ENCODE results near the gene SMG6.

DNA sequence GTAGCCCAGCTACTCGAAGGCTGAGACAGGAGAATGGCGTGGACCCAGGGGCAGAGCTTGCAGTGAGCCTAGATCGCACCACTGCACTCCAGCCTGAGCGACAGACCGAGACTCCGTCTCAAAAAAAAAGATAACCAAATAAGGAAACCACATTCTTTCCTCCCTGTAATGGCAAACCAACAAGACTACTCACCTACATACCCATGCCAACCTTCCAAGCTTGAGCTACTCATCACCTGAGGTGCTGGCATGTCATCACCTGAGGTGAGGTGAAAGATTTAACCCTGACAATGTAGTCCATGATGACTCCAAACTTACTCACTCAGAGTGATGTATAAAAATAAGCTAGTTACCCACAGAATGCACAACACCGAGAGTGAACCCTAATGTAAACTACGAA is 85.2 kb downstream of the SMG6 start:
- TF ChIP-seq, protein P1, sequence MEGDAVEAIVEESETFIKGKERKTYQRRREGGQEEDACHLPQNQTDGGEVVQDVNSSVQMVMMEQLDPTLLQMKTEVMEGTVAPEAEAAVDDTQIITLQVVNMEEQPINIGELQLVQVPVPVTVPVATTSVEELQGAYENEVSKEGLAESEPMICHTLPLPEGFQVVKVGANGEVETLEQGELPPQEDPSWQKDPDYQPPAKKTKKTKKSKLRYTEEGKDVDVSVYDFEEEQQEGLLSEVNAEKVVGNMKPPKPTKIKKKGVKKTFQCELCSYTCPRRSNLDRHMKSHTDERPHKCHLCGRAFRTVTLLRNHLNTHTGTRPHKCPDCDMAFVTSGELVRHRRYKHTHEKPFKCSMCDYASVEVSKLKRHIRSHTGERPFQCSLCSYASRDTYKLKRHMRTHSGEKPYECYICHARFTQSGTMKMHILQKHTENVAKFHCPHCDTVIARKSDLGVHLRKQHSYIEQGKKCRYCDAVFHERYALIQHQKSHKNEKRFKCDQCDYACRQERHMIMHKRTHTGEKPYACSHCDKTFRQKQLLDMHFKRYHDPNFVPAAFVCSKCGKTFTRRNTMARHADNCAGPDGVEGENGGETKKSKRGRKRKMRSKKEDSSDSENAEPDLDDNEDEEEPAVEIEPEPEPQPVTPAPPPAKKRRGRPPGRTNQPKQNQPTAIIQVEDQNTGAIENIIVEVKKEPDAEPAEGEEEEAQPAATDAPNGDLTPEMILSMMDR (IDR thresholded peaks at IDR 0.05), result no peak
- TF ChIP-seq EP300 (IDR thresholded peaks at IDR 0.05; ENCODE audit: borderline replicate concordance in 1 of 2, low read depth in 1 of 2, low read length in 1 of 2) (no peak), SMC3 (IDR thresholded peaks at IDR 0.05; ENCODE audit: low read depth, low read length) (no peak), YY1 (IDR thresholded peaks at IDR 0.05; ENCODE audit: low read depth) (no peak), FOXJ3 (CRISPR knock-in tag; IDR thresholded peaks at IDR 0.05) (no peak), SIN3A (IDR thresholded peaks at IDR 0.05; ENCODE audit: borderline replicate concordance, low read depth, low read length) (no peak), FOSL2 (IDR thresholded peaks at IDR 0.05; ENCODE audit: borderline replicate concordance, low read depth) (no peak)
- TF ChIP-seq, protein P2, sequence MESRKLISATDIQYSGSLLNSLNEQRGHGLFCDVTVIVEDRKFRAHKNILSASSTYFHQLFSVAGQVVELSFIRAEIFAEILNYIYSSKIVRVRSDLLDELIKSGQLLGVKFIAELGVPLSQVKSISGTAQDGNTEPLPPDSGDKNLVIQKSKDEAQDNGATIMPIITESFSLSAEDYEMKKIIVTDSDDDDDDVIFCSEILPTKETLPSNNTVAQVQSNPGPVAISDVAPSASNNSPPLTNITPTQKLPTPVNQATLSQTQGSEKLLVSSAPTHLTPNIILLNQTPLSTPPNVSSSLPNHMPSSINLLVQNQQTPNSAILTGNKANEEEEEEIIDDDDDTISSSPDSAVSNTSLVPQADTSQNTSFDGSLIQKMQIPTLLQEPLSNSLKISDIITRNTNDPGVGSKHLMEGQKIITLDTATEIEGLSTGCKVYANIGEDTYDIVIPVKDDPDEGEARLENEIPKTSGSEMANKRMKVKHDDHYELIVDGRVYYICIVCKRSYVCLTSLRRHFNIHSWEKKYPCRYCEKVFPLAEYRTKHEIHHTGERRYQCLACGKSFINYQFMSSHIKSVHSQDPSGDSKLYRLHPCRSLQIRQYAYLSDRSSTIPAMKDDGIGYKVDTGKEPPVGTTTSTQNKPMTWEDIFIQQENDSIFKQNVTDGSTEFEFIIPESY (IDR thresholded peaks at IDR 0.05; ENCODE audit: borderline replicate concordance, low read depth), result no peak
- TF ChIP-seq, protein P3, sequence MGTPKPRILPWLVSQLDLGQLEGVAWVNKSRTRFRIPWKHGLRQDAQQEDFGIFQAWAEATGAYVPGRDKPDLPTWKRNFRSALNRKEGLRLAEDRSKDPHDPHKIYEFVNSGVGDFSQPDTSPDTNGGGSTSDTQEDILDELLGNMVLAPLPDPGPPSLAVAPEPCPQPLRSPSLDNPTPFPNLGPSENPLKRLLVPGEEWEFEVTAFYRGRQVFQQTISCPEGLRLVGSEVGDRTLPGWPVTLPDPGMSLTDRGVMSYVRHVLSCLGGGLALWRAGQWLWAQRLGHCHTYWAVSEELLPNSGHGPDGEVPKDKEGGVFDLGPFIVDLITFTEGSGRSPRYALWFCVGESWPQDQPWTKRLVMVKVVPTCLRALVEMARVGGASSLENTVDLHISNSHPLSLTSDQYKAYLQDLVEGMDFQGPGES (IDR thresholded peaks at IDR 0.05; ENCODE audit: low read depth, low read length), result no peak
- TF ChIP-seq, protein P4, sequence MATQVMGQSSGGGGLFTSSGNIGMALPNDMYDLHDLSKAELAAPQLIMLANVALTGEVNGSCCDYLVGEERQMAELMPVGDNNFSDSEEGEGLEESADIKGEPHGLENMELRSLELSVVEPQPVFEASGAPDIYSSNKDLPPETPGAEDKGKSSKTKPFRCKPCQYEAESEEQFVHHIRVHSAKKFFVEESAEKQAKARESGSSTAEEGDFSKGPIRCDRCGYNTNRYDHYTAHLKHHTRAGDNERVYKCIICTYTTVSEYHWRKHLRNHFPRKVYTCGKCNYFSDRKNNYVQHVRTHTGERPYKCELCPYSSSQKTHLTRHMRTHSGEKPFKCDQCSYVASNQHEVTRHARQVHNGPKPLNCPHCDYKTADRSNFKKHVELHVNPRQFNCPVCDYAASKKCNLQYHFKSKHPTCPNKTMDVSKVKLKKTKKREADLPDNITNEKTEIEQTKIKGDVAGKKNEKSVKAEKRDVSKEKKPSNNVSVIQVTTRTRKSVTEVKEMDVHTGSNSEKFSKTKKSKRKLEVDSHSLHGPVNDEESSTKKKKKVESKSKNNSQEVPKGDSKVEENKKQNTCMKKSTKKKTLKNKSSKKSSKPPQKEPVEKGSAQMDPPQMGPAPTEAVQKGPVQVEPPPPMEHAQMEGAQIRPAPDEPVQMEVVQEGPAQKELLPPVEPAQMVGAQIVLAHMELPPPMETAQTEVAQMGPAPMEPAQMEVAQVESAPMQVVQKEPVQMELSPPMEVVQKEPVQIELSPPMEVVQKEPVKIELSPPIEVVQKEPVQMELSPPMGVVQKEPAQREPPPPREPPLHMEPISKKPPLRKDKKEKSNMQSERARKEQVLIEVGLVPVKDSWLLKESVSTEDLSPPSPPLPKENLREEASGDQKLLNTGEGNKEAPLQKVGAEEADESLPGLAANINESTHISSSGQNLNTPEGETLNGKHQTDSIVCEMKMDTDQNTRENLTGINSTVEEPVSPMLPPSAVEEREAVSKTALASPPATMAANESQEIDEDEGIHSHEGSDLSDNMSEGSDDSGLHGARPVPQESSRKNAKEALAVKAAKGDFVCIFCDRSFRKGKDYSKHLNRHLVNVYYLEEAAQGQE (IDR thresholded peaks at IDR 0.05; ENCODE audit: low read depth, low read length), result no peak
